K562 (cell line): ENCODE data around the gene SLC35E3. TPM values are rescaled to one million over a fixed set of nuclear protein-coding genes. Genes with fewer than 3 reads are reported as not detected.

Source experiments
- ATAC-seq: fragments of 200-7000 bp; cut with Tn5 transposase; 3 replicates; pipeline ENCODE4 v1.9.1; 2020; ENCODE audit warnings: moderate library complexity
- BruUV-seq: library from RNA; stranded (reverse); fragments of 400-500 nt; replicated peaks from 2 replicates; lab custom pipeline; 2021; lab: Mats Ljungman, UMichigan
- CTCF ChIA-PET: fragments of 300-600 bp; formaldehyde crosslinking; extraction: SDS; loops from one replicate; lab custom pipeline; 2021; ENCODE audit warnings: low intra/inter-chr PET ratio; lab: Yijun Ruan, JAX
- POLR2A ChIA-PET: fragments of 300-600, 350-650 bp; sonication (Branson Sonifier 250); formaldehyde crosslinking; extraction: SDS; loops from one replicate; lab custom pipeline; 2021; ENCODE audit warnings: antibody characterized with exemption, inconsistent platforms; lab: Yijun Ruan, JAX
- DNase-seq, 4 experiments: peaks; one replicate each; pipeline versions ENCODE4 v3.0.0 to v3.0.0-alpha.2; 2011 to 2018; ENCODE audit warnings: low spot score in 3 of 4, mixed read lengths in 3 of 4; ENCODE audit errors: extremely low read depth in 1 of 4
- FAIRE-seq: peaks from 2 replicates; lab custom pipeline; 2011; peaks lifted over from hg19 to GRCh38; lab: Jason Lieb, UNC
- H2AFZ ChIP-seq: 2 replicates; pipeline ENCODE4 v1.6.0; 2011; ENCODE audit warnings: low read depth, low read length, control low read depth, inconsistent platforms
- H3K27ac ChIP-seq: fragments of 200-600 bp; 3 replicates; pipeline ENCODE4 v1.8.0; 2011; ENCODE audit warnings: low read depth, mild to moderate bottlenecking, control low read depth, inconsistent platforms, low read length, moderate library complexity, mixed read lengths; ENCODE audit errors: extremely low read depth
- H3K27me3 ChIP-seq, 2 experiments: fragments of 300-600 bp in 1 of 2; 2 replicates in 1 of 2; 3 replicates in 1 of 2; pipeline versions ENCODE4 v1.6.0 to v1.8.0; 2011; ENCODE audit warnings: inconsistent platforms in 2 of 2, low read length in 2 of 2, mild to moderate bottlenecking in 1 of 2, mixed read lengths in 1 of 2, moderate library complexity in 1 of 2; ENCODE audit not compliant: control insufficient read depth in 2 of 2, insufficient read depth in 2 of 2
- H3K36me3 ChIP-seq: fragments of 300-600 bp; 3 replicates; pipeline ENCODE4 v1.8.0; 2011; ENCODE audit warnings: mild to moderate bottlenecking, low read length, inconsistent platforms; ENCODE audit not compliant: control insufficient read depth, insufficient read depth
- H3K4me1 ChIP-seq, 2 experiments: fragments of 200-600 bp in 1 of 2; replicated peaks in 1 of 2; 2 replicates in 1 of 2; 3 replicates in 1 of 2; pipeline versions ENCODE4 v1.5.1 to v1.8.0; 2011; ENCODE audit warnings: inconsistent platforms in 2 of 2, low read length in 2 of 2, mild to moderate bottlenecking in 1 of 2, mixed read lengths in 1 of 2, moderate library complexity in 1 of 2; ENCODE audit not compliant: control insufficient read depth in 2 of 2, insufficient read depth in 2 of 2
- H3K4me2 ChIP-seq: 2 replicates; pipeline ENCODE4 v1.6.1; 2011; ENCODE audit warnings: low read length, control low read depth, inconsistent platforms, mixed read lengths; ENCODE audit not compliant: insufficient read depth
- H3K4me3 ChIP-seq: fragments of 200-600 bp; sonication (generic), shearing (Covaris generic); 2 replicates; pipeline ENCODE4 v1.5.1; 2016; ENCODE audit warnings: control low read depth, inconsistent platforms
- H3K79me2 ChIP-seq: fragments of 200-600 bp; 3 replicates; pipeline ENCODE4 v1.8.0; 2011; ENCODE audit warnings: low read length, inconsistent platforms; ENCODE audit not compliant: control insufficient read depth, insufficient read depth
- H3K9ac ChIP-seq, 2 experiments: 2 replicates each; pipeline versions ENCODE4 v1.6.0 to v1.6.1; 2011; ENCODE audit warnings: low read depth in 2 of 2, low read length in 2 of 2, control low read depth in 1 of 2, inconsistent platforms in 1 of 2, mild to moderate bottlenecking in 1 of 2, mixed read lengths in 1 of 2; ENCODE audit not compliant: insufficient read depth in 1 of 2
- H3K9me1 ChIP-seq: one replicate; pipeline ENCODE4 v1.6.0; 2011; ENCODE audit warnings: inconsistent platforms, mild to moderate bottlenecking, low read length, moderate library complexity; ENCODE audit not compliant: control insufficient read depth, insufficient read depth
- H3K9me3 ChIP-seq: replicated peaks from 2 replicates; pipeline ENCODE4 v1.5.1; 2011; ENCODE audit warnings: low read depth, low read length, inconsistent platforms; ENCODE audit not compliant: control insufficient read depth, insufficient read depth
- H4K20me1 ChIP-seq: replicated peaks from 2 replicates; pipeline ENCODE4 v1.6.1; 2011; ENCODE audit warnings: low read length, inconsistent platforms, mixed read lengths; ENCODE audit not compliant: control insufficient read depth, insufficient read depth
- ARID4B ChIP-seq: sonication (generic); formaldehyde crosslinking; IDR thresholded peaks from 2 replicates; pipeline ENCODE4 v1.8.0; 2022; ENCODE audit warnings: mild to moderate bottlenecking, missing genetic modification reagents
- ELK1 ChIP-seq: sonication (generic); formaldehyde crosslinking; IDR thresholded peaks from 2 replicates; pipeline ENCODE4 v1.8.1; 2022; ENCODE audit warnings: missing genetic modification reagents
- HDAC1 ChIP-seq, 2 experiments: fragments of 450-650 bp; IDR thresholded peaks; 2 replicates each; pipeline ENCODE4 v1.6.1; 2016 to 2017; ENCODE audit warnings: inconsistent platforms in 1 of 2, mild to moderate bottlenecking in 1 of 2, moderate library complexity in 1 of 2
- NEUROD1 ChIP-seq: fragments of 150-350 bp; IDR thresholded peaks from 2 replicates; pipeline ENCODE4 v1.6.1; 2014; ENCODE audit warnings: borderline replicate concordance, low read length, low read depth; ENCODE audit not compliant: partially characterized antibody
- RUNX1 ChIP-seq: sonication (generic); IDR thresholded peaks from 2 replicates; pipeline ENCODE4 v1.6.1; 2016; ENCODE audit warnings: antibody characterized with exemption, low read depth
- SIN3A ChIP-seq, 2 experiments: fragments of 150-350 bp in 1 of 2; IDR thresholded peaks; 2 replicates each; pipeline ENCODE4 v1.6.1; 2011 to 2016; ENCODE audit warnings: borderline replicate concordance in 2 of 2, low read depth in 2 of 2, low read length in 2 of 2, mild to moderate bottlenecking in 2 of 2, moderate library complexity in 2 of 2; ENCODE audit not compliant: control insufficient read depth in 1 of 2
- TFAP4 ChIP-seq: sonication (generic); formaldehyde crosslinking; IDR thresholded peaks from 2 replicates; pipeline ENCODE4 v1.8.0; 2022; ENCODE audit warnings: missing genetic modification reagents, mild to moderate bottlenecking, moderate library complexity, borderline replicate concordance
- ZFX ChIP-seq: sonication (generic); formaldehyde crosslinking; IDR thresholded peaks from 2 replicates; pipeline ENCODE4 v1.8.0; 2022; ENCODE audit warnings: mild to moderate bottlenecking, missing genetic modification reagents, moderate library complexity
- ZNF197 ChIP-seq: fragments of 200-800 bp; sonication (Bioruptor generic); IDR thresholded peaks from 2 replicates; pipeline ENCODE4 v1.6.1; 2016; ENCODE audit warnings: low read depth, missing genetic modification characterization, missing compliant biosample characterization
- ZNF431 ChIP-seq: sonication (generic); formaldehyde crosslinking; IDR thresholded peaks from 2 replicates; pipeline ENCODE4 v1.8.0; 2022; ENCODE audit warnings: mild to moderate bottlenecking, missing genetic modification reagents
- WGBS: fragments of 100-300 bp; shearing (Covaris generic); methylation state at CpG from one replicate; pipeline ENCODE4 v1.1.6; 2016; ENCODE audit warnings: low coverage, mixed read lengths; ENCODE audit not compliant: insufficient coverage; ENCODE audit errors: missing lambda C conversion rate; 5-methylcytosine and 5-hydroxymethylcytosine counted together
- in situ Hi-C: fragments of 300-500 bp; cut with MboI; formaldehyde crosslinking; loops from 4 replicates; pipeline ENCODE4 v1.15.0; 2018; ENCODE audit warnings: inconsistent platforms, mixed read lengths
- intact Hi-C: fragments of 100-400 bp; cut with micrococcal nuclease; formaldehyde crosslinking; loops from 2 replicates; pipeline ENCODE4 v1.14.2; 2022
- polyA plus RNA-seq, 8 experiments: library from polyadenylated mRNA; depleted of rRNA in 4 of 8; stranded (reverse) in 5 of 8; unstranded in 3 of 8; fragments of >200 nt; fragmentation: Nextera tagmentation in 2 of 8; fragmentation: Illumina TruSeq in 1 of 8; extraction: Ambion mirVana in 2 of 8; extraction: Trizol in 1 of 8; gene quantifications; 2 replicates each; pipeline versions ENCODE4 v1.2.1 to v1.2.3, GENCODE V29; 2011 to 2014; ENCODE audit warnings: inconsistent platforms in 1 of 8, missing spikeins in 1 of 8
- total RNA-seq, 7 experiments: library from RNA; depleted of rRNA in 6 of 7; stranded (reverse); fragments of >200 nt in 6 of 7; fragmentation: Illumina TruSeq in 2 of 7; extraction: Trizol in 2 of 7; gene quantifications; 2 replicates each; pipeline versions ENCODE4 v1.2.1 to v1.2.3, GENCODE V29; 2011 to 2021; ENCODE audit warnings: low replicate concordance in 1 of 7

The SLC35E3 gene
- total and polyA plus RNA-seq, 9 of the 15 experiments (the other 6 are each of a cell fraction or from before 2014, with no cell fraction given): 1.2 to 5.9 (median 3.8) TPM

GRCh38 chr12:68745376-68745903 lies 536 bp upstream of the SLC35E3 start (continued):
- TF ChIP-seq TFAP4 (CRISPR knock-in tag) (no peak), ZNF431 (CRISPR knock-in tag) (0 out of 2 replicates have a peak, but pooled peaks have one; percentile 0)

- Histone ChIP-seq H3K9ac (peak overlapping the region; percentile 76 to 96), H3K79me2 (peaks cover 19% of the 10 kb centered on the region), H3K27me3 (no peaks in the 10 kb centered on the region), H3K4me1 (peaks cover 2 to 11% of the 10 kb centered on the region in 2 experiments; a peak in 2 of 5 replicates), H3K36me3 (peaks cover 23% of the 10 kb centered on the region), H3K4me3 (peak overlapping the region; percentile 66), H3K27ac (peak overlapping the region; percentile 62), H4K20me1 (no peaks in the 10 kb centered on the region), H3K9me1 (no peaks in the 10 kb centered on the region), H3K9me3 (no peaks in the 10 kb centered on the region), H3K4me2 (peak overlapping the region; percentile 94), H2AFZ (peak overlapping the region; percentile 81)
- peak; percentile 32 to 70 (median 42) for DNase-seq
- ChIA-PET POLR2A (interaction anchor here (0.6 to 2.3 kb wide), 12 partner anchors 8 to 553 kb away, joined by 3 to 21 read pairs (median 4); partner anchors contain the start of genes MDM2, NUP107 and RAP1B), CTCF (no interaction called here)
- FAIRE-seq: peak; percentile 49
- 1% methylated on average over 15 of the region's 15 CpGs for WGBS
- BruUV-seq: no TSS peak
- intact Hi-C loops (loop anchor here (1.0 kb wide), 1 partner anchor 61 kb away; no protein-coding TSS in a partner anchor), in situ Hi-C loops (no loop called here)
- peak; percentile 63 for ATAC-seq
- TF ChIP-seq NEUROD1: peak; percentile 26
- no peak for TF ChIP-seq ZNF197 (CRISPR knock-in tag)
- peak; percentile 46; the same call in 1 of the 2 replicates for TF ChIP-seq ZFX (CRISPR knock-in tag)
- TF ChIP-seq ARID4B (CRISPR knock-in tag): 0 out of 2 replicates have a peak, but pooled peaks have one; percentile 3
- TF ChIP-seq HDAC1 (IDR thresholded peaks at IDR 0.05): peak in 1 of 2 experiments; percentile 37; a peak in 1 of 4 replicates
- TF ChIP-seq RUNX1: 0 out of 2 replicates have a peak, but pooled peaks have one; percentile 6
- TF ChIP-seq SIN3A (IDR thresholded peaks at IDR 0.05; ENCODE audit: borderline replicate concordance in 2 of 2, control insufficient read depth in 1 of 2, low read depth in 2 of 2, low read length in 2 of 2): peak; percentile 26 to 32; a peak in 1 of 4 replicates
- TF ChIP-seq ELK1: no peak
Observed at GRCh38 chr12:68746572-68747180, 700 bp downstream of the SLC35E3 start.
